ENCODE measurements around the gene PKM.

GRCh38 chr15:72249142-72249810 is 18.3 kb upstream of the PKM start:
- no peak for TF ChIP-seq CTCF (IDR thresholded peaks at IDR 0.05; ENCODE audit: borderline replicate concordance, extremely low read depth, low read length, poor library complexity, severe bottlenecking)
- TF ChIP-seq EZH2 (IDR thresholded peaks at IDR 0.05; ENCODE audit: borderline replicate concordance, low read depth, low read length, severe bottlenecking) = no peak
